Endothelial cell of umbilical vein (primary cell): ENCODE measurements around the gene PRRC1. TPM values are rescaled to one million over a fixed set of nuclear protein-coding genes. Genes with fewer than 3 reads are reported as not detected.
"Not testable (repeated sequence)": the region's sequence is repeated elsewhere in the genome, so short reads cannot be mapped to it uniquely, and the experiment has no call there.

ENCODE experiments used
- BruUV-seq: library from RNA; stranded (reverse); fragments of 400-500 nt; replicated peaks from 2 replicates; lab custom pipeline; 2021; lab: Mats Ljungman, UMichigan
- CTCF ChIA-PET: fragments of 300-600, 350-600 bp; sonication (Branson Sonifier 250); formaldehyde crosslinking; loops from one replicate; lab custom pipeline; 2021; ENCODE audit warnings: antibody characterized with exemption, inconsistent platforms; lab: Charles Lee
- POLR2A ChIA-PET: fragments of 300-600, 350-600 bp; sonication (Branson Sonifier 250); formaldehyde crosslinking; loops from one replicate; lab custom pipeline; 2021; ENCODE audit warnings: antibody characterized with exemption, inconsistent platforms; lab: Charles Lee
- DNase-seq: peaks from one replicate; pipeline ENCODE4 v3.0.0-alpha.2; 2011; ENCODE audit warnings: low read depth, low spot score
- FAIRE-seq: peaks from 2 replicates; lab custom pipeline; 2011; peaks lifted over from hg19 to GRCh38; lab: Jason Lieb, UNC
- H2AFZ ChIP-seq: 2 replicates; pipeline ENCODE4 v1.6.0; 2012; ENCODE audit warnings: low read depth, low read length, control low read depth, inconsistent platforms
- H3K27ac ChIP-seq: 2 replicates; pipeline ENCODE4 v1.5.1; 2011; ENCODE audit warnings: low read depth, mild to moderate bottlenecking, control low read depth, low read length, moderate library complexity; ENCODE audit not compliant: insufficient read depth
- H3K27me3 ChIP-seq, 2 experiments: 2 replicates each; pipeline versions ENCODE4 v1.6.0 to v1.6.1; 2011; ENCODE audit warnings: low read length in 2 of 2, mixed read lengths in 1 of 2; ENCODE audit not compliant: control insufficient read depth in 2 of 2, insufficient read depth in 2 of 2
- H3K36me3 ChIP-seq, 2 experiments: 2 replicates in 1 of 2; 3 replicates in 1 of 2; pipeline ENCODE4 v1.5.1; 2011; ENCODE audit warnings: low read length in 2 of 2, mild to moderate bottlenecking in 1 of 2, moderate library complexity in 1 of 2; ENCODE audit not compliant: control insufficient read depth in 2 of 2, insufficient read depth in 2 of 2; ENCODE audit errors: extremely low read depth in 1 of 2
- H3K4me1 ChIP-seq: 3 replicates; pipeline ENCODE4 v1.5.1; 2011; ENCODE audit warnings: mild to moderate bottlenecking, low read length; ENCODE audit not compliant: control insufficient read depth, insufficient read depth; ENCODE audit errors: extremely low read depth
- H3K4me2 ChIP-seq: 2 replicates; pipeline ENCODE4 v1.6.1; 2011; ENCODE audit warnings: low read length, control low read depth, mixed read lengths; ENCODE audit not compliant: insufficient read depth
- H3K4me3 ChIP-seq, 3 experiments: fragments of 200-600 bp in 1 of 3; sonication (generic), shearing (Covaris generic) in 1 of 3; replicated peaks in 1 of 3; 2 replicates each; pipeline ENCODE4 v1.5.1; 2011 to 2016; ENCODE audit warnings: control low read depth in 3 of 3, low read length in 3 of 3, mild to moderate bottlenecking in 2 of 3, inconsistent platforms in 1 of 3, low read depth in 1 of 3, moderate library complexity in 1 of 3; ENCODE audit not compliant: insufficient read depth in 1 of 3
- H3K79me2 ChIP-seq: 2 replicates; pipeline ENCODE4 v1.6.0; 2012; ENCODE audit warnings: low read length, inconsistent platforms; ENCODE audit not compliant: control insufficient read depth, insufficient read depth
- H3K9ac ChIP-seq: replicated peaks from 2 replicates; pipeline ENCODE3; 2011; ENCODE audit warnings: low read length, control low read depth; ENCODE audit not compliant: insufficient read depth; ENCODE audit errors: extremely low read depth
- H3K9me1 ChIP-seq: replicated peaks from 3 replicates; pipeline ENCODE4 v1.6.0; 2011; ENCODE audit warnings: mild to moderate bottlenecking, low read length; ENCODE audit not compliant: control insufficient read depth, insufficient read depth; ENCODE audit errors: extremely low read depth
- H3K9me3 ChIP-seq: replicated peaks from 2 replicates; pipeline ENCODE4 v1.5.1; 2012; ENCODE audit warnings: low read length, inconsistent platforms; ENCODE audit not compliant: control insufficient read depth, insufficient read depth
- H4K20me1 ChIP-seq: replicated peaks from 2 replicates; pipeline ENCODE3; 2011; ENCODE audit warnings: mild to moderate bottlenecking, low read length; ENCODE audit not compliant: control insufficient read depth, insufficient read depth; ENCODE audit errors: extremely low read depth
- CTCF ChIP-seq, 2 donors: IDR thresholded peaks; 1 replicate in 1 of 2; 2 replicates in 1 of 2; pipeline ENCODE4 v1.5.1; 2011; ENCODE audit warnings: low read length in 2 of 2, mild to moderate bottlenecking in 2 of 2, moderate library complexity in 2 of 2, control low read depth in 1 of 2, inconsistent platforms in 1 of 2, low read depth in 1 of 2; ENCODE audit not compliant: insufficient read depth in 1 of 2; ENCODE audit errors: extremely low read depth in 1 of 2
- EZH2 ChIP-seq: IDR thresholded peaks from 2 replicates; pipeline ENCODE4 v1.6.1; 2012; ENCODE audit warnings: borderline replicate concordance, low read depth, mild to moderate bottlenecking, moderate library complexity, low read length, inconsistent platforms; ENCODE audit not compliant: severe bottlenecking
- FOS ChIP-seq: IDR thresholded peaks from 2 replicates; pipeline ENCODE4 v1.6.1; 2011; ENCODE audit warnings: mild to moderate bottlenecking, low read length, moderate library complexity, borderline replicate concordance; ENCODE audit not compliant: insufficient read depth
- GATA2 ChIP-seq: IDR thresholded peaks from 2 replicates; pipeline ENCODE4 v1.7.0; 2011; ENCODE audit warnings: low read depth, mild to moderate bottlenecking, moderate library complexity, mixed read lengths, low read length; ENCODE audit not compliant: insufficient read length, insufficient read depth
- JUN ChIP-seq: IDR thresholded peaks from 2 replicates; pipeline ENCODE4 v1.6.1; 2011; ENCODE audit warnings: borderline replicate concordance, low read depth; ENCODE audit not compliant: insufficient read length, insufficient read depth
- MAX ChIP-seq: IDR thresholded peaks from 2 replicates; pipeline ENCODE4 v1.6.1; 2011; ENCODE audit not compliant: insufficient read depth, insufficient read length
- POLR2A ChIP-seq: IDR thresholded peaks from 2 replicates; pipeline ENCODE4 v1.6.1; 2012; ENCODE audit warnings: low read depth, mild to moderate bottlenecking, control low read depth, low read length
- dilution Hi-C: fragments of 300-500 bp; cut with MboI; formaldehyde crosslinking; loops from one replicate; pipeline ENCODE4 v1.15.0; 2019; ENCODE audit warnings: low sequenced_read_pairs; ENCODE audit not compliant: extremely low pct_ligation_motif_present
- intact Hi-C: fragments of 100-400 bp; cut with micrococcal nuclease; formaldehyde crosslinking; loops from one replicate; pipeline ENCODE4 v1.10.0; 2022
- polyA plus RNA-seq, 4 experiments: library from polyadenylated mRNA; depleted of rRNA in 3 of 4; stranded (reverse) in 3 of 4; unstranded in 1 of 4; fragments of >200 nt; gene quantifications; 2 replicates each; pipeline versions ENCODE4 v1.2.1 to v1.2.3, GENCODE V29; 2011 to 2012; ENCODE audit warnings: missing spikeins in 1 of 4
- total RNA-seq: library from RNA; stranded (reverse); gene quantifications from 2 replicates; pipeline ENCODE4 v1.2.3, GENCODE V29; 2021

The PRRC1 gene
- total and polyA plus RNA-seq, 2 donors (not counting 3 experiments of a cell fraction or from before 2014, with no cell fraction given), result 64.4 to 77.6 TPM

- H4K20me1 ChIP-seq, result no peaks in the 10 kb centered on the region
- H3K4me3 ChIP-seq, result no peak overlapping the region
- BruUV-seq, result no TSS peak
- ChIA-PET POLR2A (no interaction called here), CTCF (no interaction called here)
- H3K9ac ChIP-seq, result no peak overlapping the region
- H3K36me3 ChIP-seq, result no peaks in the 10 kb centered on the region
- no peaks in the 10 kb centered on the region for H3K9me3 ChIP-seq
- no peak overlapping the region for H3K27ac ChIP-seq
- dilution Hi-C loops, result no loop called here
- DNase-seq (no peak), FAIRE-seq (no peak)
- H2AFZ ChIP-seq, result no peak overlapping the region
- H3K27me3 ChIP-seq, result peaks cover 31 to 35% of the 10 kb centered on the region in 2 experiments
- H3K79me2 ChIP-seq, result no peaks in the 10 kb centered on the region
- H3K4me2 ChIP-seq, result no peak overlapping the region
- intact Hi-C loops, result no loop called here
- TF ChIP-seq POLR2A (no peak), CTCF (IDR thresholded peaks at IDR 0.05; ENCODE audit: extremely low read depth in 1 of 2, insufficient read depth in 1 of 2, low read depth in 1 of 2, low read length in 2 of 2) (no peak), GATA2 (no peak), MAX (no peak), FOS (no peak), EZH2 (no peak), JUN (no peak)
- H3K9me1 ChIP-seq, result no peaks in the 10 kb centered on the region
- H3K4me1 ChIP-seq, result no peaks in the 10 kb centered on the region
Measured at GRCh38 chr5:127568166-127568565, 50.7 kb downstream of the PRRC1 start.

- H4K20me1 ChIP-seq, BruUV-seq, H3K36me3 ChIP-seq, intact Hi-C loops, dilution Hi-C loops, H3K4me3 ChIP-seq, H3K9me3 ChIP-seq, CTCF ChIA-PET, H3K9ac ChIP-seq, FAIRE-seq, H3K27ac ChIP-seq, H3K79me2 ChIP-seq, H3K4me1 ChIP-seq, H2AFZ ChIP-seq, H3K4me2 ChIP-seq, POLR2A ChIA-PET, H3K9me1 ChIP-seq, DNase-seq: not testable (repeated sequence)
- peaks cover 31 to 35% of the 10 kb centered on the region in 2 experiments for H3K27me3 ChIP-seq
Measured at GRCh38 chr5:127569471-127569870, 52.0 kb downstream of the PRRC1 start.
